BLaER1 treated with 17β-estradiol and CSF1 and Interleukin-3, amounts not matched to agents 10 nM and 100 nM (cell line): ENCODE data around the gene FCER1A.
"Not testable (repeated sequence)": the region's sequence is repeated elsewhere in the genome, so short reads cannot be mapped to it uniquely, and the experiment has no call there.

Source experiments
- H3K27ac ChIP-seq, 11 experiments: shearing (Covaris generic); formaldehyde crosslinking; 2 replicates each; pipeline ENCODE4 v1.8.1; 2022
- H3K27me3 ChIP-seq, 11 experiments: shearing (Covaris generic); formaldehyde crosslinking; 2 replicates each; pipeline ENCODE4 v1.8.1; 2022
- H3K36me3 ChIP-seq, 11 experiments: shearing (Covaris generic); formaldehyde crosslinking; 2 replicates each; pipeline ENCODE4 v1.8.1; 2022
- H3K4me1 ChIP-seq, 10 experiments: shearing (Covaris generic); formaldehyde crosslinking; 2 replicates each; pipeline ENCODE4 v1.8.1; 2022
- H3K4me2 ChIP-seq, 11 experiments: shearing (Covaris generic); formaldehyde crosslinking; 2 replicates each; pipeline ENCODE4 v1.8.1; 2022
- H3K4me3 ChIP-seq, 10 experiments: shearing (Covaris generic); formaldehyde crosslinking; 2 replicates each; pipeline ENCODE4 v1.8.1; 2022
- H3K9ac ChIP-seq, 11 experiments: shearing (Covaris generic); formaldehyde crosslinking; 2 replicates each; pipeline ENCODE4 v1.8.1; 2022
- H3K9me3 ChIP-seq, 11 experiments: shearing (Covaris generic); formaldehyde crosslinking; replicated peaks in 1 of 11; 2 replicates each; pipeline ENCODE4 v1.8.1; 2022
- H4K20me1 ChIP-seq, 11 experiments: shearing (Covaris generic); formaldehyde crosslinking; 2 replicates each; pipeline ENCODE4 v1.8.1; 2022
- Cebpa-rat ChIP-seq, 11 experiments: shearing (Covaris generic); IDR thresholded peaks; 2 replicates each; pipeline ENCODE4 v1.8.1; 2022

FCER1A gene

DNA sequence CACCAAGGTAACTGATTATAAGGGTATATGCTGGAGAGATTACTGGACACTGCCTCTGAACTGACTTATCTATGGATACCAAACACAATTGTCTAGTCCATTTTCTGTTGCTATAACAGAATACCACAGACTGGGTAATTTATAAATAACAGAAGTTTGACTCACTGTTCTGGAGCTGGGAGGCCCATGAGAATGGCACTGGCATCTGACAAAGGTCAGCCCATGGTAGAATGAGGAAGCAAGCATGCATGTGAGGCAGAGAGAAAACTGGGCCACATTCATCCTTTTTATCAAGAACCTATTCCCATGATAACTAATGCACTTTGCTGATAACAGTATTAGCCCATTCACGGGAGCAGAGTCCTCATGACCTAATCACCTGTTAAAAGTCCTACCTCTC is 37.4 kb downstream of the FCER1A start:
- Histone ChIP-seq H3K4me3 (no peak overlapping the region), H4K20me1 (no peaks in the 10 kb centered on the region), H3K27me3 (no peaks in the 10 kb centered on the region), H3K36me3 (no peaks in the 10 kb centered on the region), H3K9ac (no peak overlapping the region), H3K9me3 (no peaks in the 10 kb centered on the region; a peak in 1 of 22 replicates), H3K4me1 (peaks cover 0 to 19% (median 9%) of the 10 kb centered on the region in 10 experiments; a peak in 12 of 20 replicates), H3K27ac (peak overlapping the region in 1 of 11 experiments; percentile 8; a peak in 2 of 22 replicates), H3K4me2 (no peak overlapping the region; a peak in 1 of 22 replicates)
- TF ChIP-seq Cebpa-rat (IDR thresholded peaks at IDR 0.05), result no peak

GRCh38 chr1:159341736-159342135 is 39.6 kb downstream of the FCER1A start:
- Histone ChIP-seq H3K9ac (no peak overlapping the region), H3K4me2 (peak overlapping the region in 7 of 11 experiments; percentile 14 to 58 (median 28); a peak in 12 of 22 replicates), H3K4me3 (no peak overlapping the region), H3K9me3 (no peaks in the 10 kb centered on the region), H4K20me1 (no peaks in the 10 kb centered on the region), H3K27me3 (no peaks in the 10 kb centered on the region), H3K4me1 (peaks cover 0 to 19% (median 9%) of the 10 kb centered on the region in 10 experiments; a peak in 12 of 20 replicates), H3K36me3 (no peaks in the 10 kb centered on the region), H3K27ac (no peak overlapping the region; a peak in 1 of 22 replicates)
- no peak for TF ChIP-seq Cebpa-rat (IDR thresholded peaks at IDR 0.05)

- Histone ChIP-seq H3K4me3 (no peak overlapping the region), H3K4me1 (peaks cover 0 to 19% (median 9%) of the 10 kb centered on the region in 10 experiments; a peak in 12 of 20 replicates), H4K20me1 (no peaks in the 10 kb centered on the region), H3K9me3 (peaks cover 0 to under 1% (median 0%) of the 10 kb centered on the region in 11 experiments; a peak in 2 of 22 replicates), H3K4me2 (peak overlapping the region in 3 of 11 experiments; percentile 25 to 50 (median 28); a peak in 4 of 22 replicates), H3K27me3 (no peaks in the 10 kb centered on the region), H3K36me3 (no peaks in the 10 kb centered on the region), H3K27ac (no peak overlapping the region), H3K9ac (no peak overlapping the region)
- TF ChIP-seq Cebpa-rat (IDR thresholded peaks at IDR 0.05), result no peak
Measured at GRCh38 chr1:159342761-159343425, 40.8 kb downstream of the FCER1A start.

DNA sequence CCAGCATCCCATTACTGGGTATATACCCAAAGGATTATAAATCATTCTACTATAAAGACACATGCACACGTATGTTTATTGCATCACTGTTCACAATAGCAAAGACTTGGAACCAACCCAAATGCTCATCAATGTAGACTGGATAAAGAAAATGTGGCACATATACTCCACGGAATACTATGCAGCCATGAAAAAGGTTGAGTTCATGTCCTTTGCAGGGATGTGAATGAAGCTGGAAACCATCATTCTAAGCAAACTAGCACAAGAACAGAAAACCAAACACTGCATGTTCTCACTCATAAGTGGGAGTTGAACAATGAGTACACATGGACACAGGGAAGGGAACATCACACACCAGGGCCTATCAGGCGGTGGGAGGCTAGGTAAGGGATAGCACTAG is 47.2 kb downstream of the FCER1A start:
- not testable (repeated sequence) for H3K4me1 ChIP-seq, H3K27ac ChIP-seq, H3K9ac ChIP-seq, H4K20me1 ChIP-seq, H3K36me3 ChIP-seq, H3K27me3 ChIP-seq, H3K4me3 ChIP-seq, H3K4me2 ChIP-seq
- H3K9me3 ChIP-seq, result peaks cover 8 to 19% (median 14%) of the 10 kb centered on the region in 11 experiments; a peak in 9 of 22 replicates

GRCh38 chr1:159352436-159352835 is 50.3 kb downstream of the FCER1A start:
- Histone ChIP-seq H3K4me2 (no peak overlapping the region), H3K27me3 (no peaks in the 10 kb centered on the region), H3K9ac (no peak overlapping the region), H3K9me3 (peaks cover 8 to 24% (median 14%) of the 10 kb centered on the region in 11 experiments; a peak in 11 of 22 replicates), H3K36me3 (no peaks in the 10 kb centered on the region), H3K27ac (no peak overlapping the region), H4K20me1 (no peaks in the 10 kb centered on the region), H3K4me1 (peaks cover 0 to 5% (median 0%) of the 10 kb centered on the region in 10 experiments; a peak in 1 of 20 replicates), H3K4me3 (no peak overlapping the region)
- no peak for TF ChIP-seq Cebpa-rat (IDR thresholded peaks at IDR 0.05)
